ENCODE results near the gene KIF4B.
A peak's percentile ranks its signal among the peaks of the same experiment; 100 is the strongest.

KIF4B gene

DNA sequence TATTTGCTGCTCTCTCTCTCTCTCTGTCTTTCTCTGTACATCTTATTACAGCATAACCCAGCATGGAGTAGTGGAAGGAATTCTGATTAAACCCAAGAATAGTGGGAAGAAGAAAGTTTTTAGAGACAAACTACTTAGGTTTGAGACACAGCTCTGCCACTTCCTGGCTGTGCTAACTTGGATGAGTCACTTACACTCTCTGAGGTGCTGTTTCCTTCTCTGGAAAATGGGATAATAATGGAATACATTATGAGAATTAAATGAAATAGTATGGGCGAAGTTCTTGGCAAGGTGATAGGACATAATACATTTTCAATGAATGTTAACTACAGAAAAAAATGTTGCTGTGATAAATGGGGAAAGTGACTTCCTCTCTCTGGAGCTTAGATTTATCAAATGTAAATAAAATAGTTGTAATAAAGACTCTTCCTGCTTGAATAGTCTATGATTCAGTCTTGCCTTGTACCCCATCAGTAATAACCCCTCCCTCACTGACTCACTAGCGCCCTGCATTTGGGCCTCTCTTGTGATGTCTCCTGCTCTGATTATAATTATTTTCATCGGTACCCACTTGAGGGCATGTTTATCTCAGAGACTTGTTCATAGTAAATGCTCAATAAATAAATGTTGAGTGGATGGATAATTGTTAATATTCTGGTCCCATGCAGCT lies 27.6 kb downstream of the KIF4B start:
- H3K4me3 ChIP-seq (ENCODE audit: control insufficient read depth, low read depth, low read length), result no peak overlapping the region
- DNase-seq (ENCODE audit: low read depth), result no peak
- TF ChIP-seq, protein P1, sequence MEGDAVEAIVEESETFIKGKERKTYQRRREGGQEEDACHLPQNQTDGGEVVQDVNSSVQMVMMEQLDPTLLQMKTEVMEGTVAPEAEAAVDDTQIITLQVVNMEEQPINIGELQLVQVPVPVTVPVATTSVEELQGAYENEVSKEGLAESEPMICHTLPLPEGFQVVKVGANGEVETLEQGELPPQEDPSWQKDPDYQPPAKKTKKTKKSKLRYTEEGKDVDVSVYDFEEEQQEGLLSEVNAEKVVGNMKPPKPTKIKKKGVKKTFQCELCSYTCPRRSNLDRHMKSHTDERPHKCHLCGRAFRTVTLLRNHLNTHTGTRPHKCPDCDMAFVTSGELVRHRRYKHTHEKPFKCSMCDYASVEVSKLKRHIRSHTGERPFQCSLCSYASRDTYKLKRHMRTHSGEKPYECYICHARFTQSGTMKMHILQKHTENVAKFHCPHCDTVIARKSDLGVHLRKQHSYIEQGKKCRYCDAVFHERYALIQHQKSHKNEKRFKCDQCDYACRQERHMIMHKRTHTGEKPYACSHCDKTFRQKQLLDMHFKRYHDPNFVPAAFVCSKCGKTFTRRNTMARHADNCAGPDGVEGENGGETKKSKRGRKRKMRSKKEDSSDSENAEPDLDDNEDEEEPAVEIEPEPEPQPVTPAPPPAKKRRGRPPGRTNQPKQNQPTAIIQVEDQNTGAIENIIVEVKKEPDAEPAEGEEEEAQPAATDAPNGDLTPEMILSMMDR (IDR thresholded peaks at IDR 0.05; ENCODE audit: control insufficient read depth, insufficient read depth, low read depth, low read length, missing control alignments), result no peak

DNA sequence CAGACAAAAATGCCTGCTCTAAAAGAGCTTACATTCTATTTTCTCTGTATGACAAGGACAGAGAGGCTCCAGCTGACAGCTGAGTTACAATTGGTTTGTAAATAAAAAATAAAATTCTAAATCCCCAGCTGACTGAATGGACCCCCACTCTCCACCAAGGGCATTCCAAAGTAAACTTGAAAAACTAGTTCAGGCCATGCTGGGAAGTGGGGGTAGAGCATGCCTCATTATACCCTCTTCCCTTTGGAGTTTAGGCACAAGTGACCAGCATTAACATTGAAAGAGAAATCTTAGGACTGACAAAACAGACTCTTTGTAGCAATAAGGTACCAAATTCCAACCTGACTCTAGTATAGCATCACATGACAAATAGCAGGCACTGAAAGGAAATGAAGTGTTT lies 31.0 kb downstream of the KIF4B start:
- no peak overlapping the region for H3K4me3 ChIP-seq (ENCODE audit: control insufficient read depth, low read depth, low read length)
- TF ChIP-seq, protein P1 (IDR thresholded peaks at IDR 0.05; ENCODE audit: control insufficient read depth, insufficient read depth, low read depth, low read length, missing control alignments), result no peak
- no peak for DNase-seq (ENCODE audit: low read depth)

DNA sequence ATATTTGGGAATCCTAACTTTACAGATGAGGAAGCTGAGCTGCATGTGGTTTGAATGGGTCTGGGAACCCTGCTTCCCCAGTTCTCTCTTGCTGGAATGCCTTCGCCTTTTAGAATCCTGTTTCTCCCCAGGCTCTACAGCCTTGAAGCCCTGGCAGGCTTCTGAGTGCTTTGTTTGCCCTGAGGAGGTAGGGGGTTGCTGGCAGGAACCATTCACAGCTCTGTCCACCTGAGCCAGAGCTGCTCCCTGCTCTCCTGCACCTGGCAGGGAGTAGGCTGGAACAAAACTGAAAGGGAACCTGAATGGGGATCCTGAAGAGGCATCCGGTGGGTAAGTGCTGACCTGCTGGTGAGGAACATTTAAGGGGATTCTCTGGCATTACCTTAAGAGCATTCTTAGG lies 33.0 kb downstream of the KIF4B start:
- TF ChIP-seq, protein P1 (IDR thresholded peaks at IDR 0.05; ENCODE audit: control insufficient read depth, insufficient read depth, low read depth, low read length, missing control alignments), result no peak
- H3K4me3 ChIP-seq (ENCODE audit: control insufficient read depth, low read depth, low read length), result no peak overlapping the region
- no peak for DNase-seq (ENCODE audit: low read depth)

DNA sequence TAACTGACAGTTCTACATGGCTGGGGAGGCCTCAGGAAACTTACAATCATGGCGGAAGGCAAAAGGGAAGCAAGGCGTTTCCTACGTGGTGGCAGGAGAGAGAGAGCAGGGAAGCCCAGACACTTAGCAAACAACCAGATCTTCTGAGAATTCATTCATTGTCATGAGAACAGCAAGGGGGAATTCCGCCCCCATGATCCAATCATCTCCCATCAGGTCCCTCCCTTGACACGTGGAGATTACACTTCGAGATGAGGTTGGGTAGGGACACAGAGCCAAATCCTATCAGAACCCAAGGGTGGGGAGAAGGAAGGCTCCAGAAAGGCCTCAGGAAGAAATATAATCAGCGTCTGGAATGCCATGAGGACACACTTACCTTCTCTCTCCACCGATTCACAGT lies 34.3 kb downstream of the KIF4B start:
- no peak overlapping the region for H3K4me3 ChIP-seq (ENCODE audit: control insufficient read depth, low read depth, low read length)
- TF ChIP-seq, protein P1 (IDR thresholded peaks at IDR 0.05; ENCODE audit: control insufficient read depth, insufficient read depth, low read depth, low read length, missing control alignments), result no peak
- DNase-seq (ENCODE audit: low read depth), result no peak

DNA sequence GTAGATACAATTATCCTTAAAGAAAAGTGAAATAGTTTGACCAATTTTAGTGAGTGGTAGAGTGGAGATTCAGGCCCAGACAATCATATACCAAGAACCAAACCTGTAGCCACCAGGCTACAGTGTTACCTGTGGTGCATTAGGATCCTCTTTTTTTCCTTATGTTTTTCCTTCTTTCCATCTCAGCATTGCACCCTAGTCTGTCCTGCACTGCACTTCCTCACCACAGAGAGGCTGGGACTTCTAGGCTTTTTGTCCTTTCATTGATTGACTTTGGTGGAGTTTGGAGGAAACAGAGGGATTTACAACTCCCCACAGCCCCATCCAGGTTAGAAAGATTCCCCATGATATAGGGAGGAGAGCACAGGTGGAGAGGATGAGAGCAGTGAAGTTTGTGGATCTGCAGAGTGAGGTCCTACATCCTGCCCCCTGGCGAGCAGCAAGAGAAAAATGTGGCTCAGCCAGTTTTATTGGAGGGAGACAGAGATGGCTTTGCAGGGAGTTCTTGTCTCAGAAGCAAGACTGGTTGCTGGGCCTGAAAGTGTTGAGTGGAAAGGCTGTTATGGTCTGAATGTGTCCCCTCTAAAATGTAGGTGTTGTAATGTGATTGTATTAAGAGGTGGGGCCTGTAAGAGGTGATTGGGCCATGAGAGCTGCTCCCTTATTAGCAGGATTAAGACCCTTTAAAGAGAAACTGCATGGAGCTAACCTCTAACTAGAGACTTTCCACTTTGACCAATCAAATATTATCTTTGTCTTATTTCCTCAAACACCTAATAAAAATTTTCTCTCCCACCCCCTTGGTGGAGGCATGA lies 36.2 kb downstream of the KIF4B start:
- DNase-seq (ENCODE audit: low read depth), result no peak
- TF ChIP-seq, protein P1 (IDR thresholded peaks at IDR 0.05; ENCODE audit: control insufficient read depth, insufficient read depth, low read depth, low read length, missing control alignments), result peak; percentile 38
- H3K4me3 ChIP-seq (ENCODE audit: control insufficient read depth, low read depth, low read length), result no peak overlapping the region

DNA sequence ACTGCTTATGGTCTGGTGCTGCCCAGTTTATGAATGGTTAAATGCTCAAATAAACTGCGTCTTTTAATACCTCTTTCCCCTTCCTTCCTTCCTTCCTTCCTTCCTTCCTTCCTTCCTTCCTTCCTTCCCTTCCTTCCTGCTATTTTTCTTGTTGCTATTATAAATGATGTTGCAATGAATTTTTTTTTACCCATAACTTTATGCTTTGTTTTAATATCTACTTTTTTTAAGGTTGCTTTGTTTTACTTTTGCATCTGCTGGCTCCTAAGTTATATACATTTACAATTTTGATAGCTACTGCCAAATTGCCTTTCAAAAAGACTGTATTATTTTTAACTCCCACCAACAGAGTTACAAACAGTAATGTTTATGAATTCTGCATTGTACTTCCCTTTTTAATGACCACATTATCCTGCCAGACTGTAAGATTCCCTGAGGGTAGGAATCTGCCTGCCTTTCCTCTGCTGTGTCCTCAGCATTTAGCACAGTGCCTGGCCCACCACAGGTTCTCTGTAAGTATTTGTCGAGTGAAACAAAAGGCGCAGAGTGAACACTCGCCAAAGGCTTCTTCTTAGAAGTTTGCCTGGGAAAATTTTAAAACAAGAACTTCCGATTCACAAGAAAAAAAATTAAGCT lies 36.9 kb downstream of the KIF4B start:
- DNase-seq (ENCODE audit: low read depth), result no peak
- TF ChIP-seq, protein P1 (IDR thresholded peaks at IDR 0.05; ENCODE audit: control insufficient read depth, insufficient read depth, low read depth, low read length, missing control alignments), result no peak

More for the DNA sequence above, 36.9 kb downstream of the KIF4B start:
- no peak overlapping the region for H3K4me3 ChIP-seq (ENCODE audit: control insufficient read depth, low read depth, low read length)

Data from AG09309 (cell line).